ENCODE results near the gene ARHGAP10.

The ARHGAP10 gene, protein sequence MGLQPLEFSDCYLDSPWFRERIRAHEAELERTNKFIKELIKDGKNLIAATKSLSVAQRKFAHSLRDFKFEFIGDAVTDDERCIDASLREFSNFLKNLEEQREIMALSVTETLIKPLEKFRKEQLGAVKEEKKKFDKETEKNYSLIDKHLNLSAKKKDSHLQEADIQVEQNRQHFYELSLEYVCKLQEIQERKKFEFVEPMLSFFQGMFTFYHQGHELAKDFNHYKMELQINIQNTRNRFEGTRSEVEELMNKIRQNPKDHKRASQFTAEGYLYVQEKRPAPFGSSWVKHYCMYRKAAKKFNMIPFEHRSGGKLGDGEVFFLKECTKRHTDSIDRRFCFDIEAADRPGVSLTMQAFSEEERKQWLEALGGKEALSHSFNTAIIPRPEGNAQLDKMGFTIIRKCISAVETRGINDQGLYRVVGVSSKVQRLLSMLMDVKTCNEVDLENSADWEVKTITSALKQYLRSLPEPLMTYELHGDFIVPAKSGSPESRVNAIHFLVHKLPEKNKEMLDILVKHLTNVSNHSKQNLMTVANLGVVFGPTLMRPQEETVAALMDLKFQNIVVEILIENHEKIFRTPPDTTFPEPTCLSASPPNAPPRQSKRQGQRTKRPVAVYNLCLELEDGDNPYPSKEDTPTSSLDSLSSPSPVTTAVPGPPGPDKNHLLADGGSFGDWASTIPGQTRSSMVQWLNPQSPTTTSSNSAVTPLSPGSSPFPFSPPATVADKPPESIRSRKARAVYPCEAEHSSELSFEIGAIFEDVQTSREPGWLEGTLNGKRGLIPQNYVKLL

DNA sequence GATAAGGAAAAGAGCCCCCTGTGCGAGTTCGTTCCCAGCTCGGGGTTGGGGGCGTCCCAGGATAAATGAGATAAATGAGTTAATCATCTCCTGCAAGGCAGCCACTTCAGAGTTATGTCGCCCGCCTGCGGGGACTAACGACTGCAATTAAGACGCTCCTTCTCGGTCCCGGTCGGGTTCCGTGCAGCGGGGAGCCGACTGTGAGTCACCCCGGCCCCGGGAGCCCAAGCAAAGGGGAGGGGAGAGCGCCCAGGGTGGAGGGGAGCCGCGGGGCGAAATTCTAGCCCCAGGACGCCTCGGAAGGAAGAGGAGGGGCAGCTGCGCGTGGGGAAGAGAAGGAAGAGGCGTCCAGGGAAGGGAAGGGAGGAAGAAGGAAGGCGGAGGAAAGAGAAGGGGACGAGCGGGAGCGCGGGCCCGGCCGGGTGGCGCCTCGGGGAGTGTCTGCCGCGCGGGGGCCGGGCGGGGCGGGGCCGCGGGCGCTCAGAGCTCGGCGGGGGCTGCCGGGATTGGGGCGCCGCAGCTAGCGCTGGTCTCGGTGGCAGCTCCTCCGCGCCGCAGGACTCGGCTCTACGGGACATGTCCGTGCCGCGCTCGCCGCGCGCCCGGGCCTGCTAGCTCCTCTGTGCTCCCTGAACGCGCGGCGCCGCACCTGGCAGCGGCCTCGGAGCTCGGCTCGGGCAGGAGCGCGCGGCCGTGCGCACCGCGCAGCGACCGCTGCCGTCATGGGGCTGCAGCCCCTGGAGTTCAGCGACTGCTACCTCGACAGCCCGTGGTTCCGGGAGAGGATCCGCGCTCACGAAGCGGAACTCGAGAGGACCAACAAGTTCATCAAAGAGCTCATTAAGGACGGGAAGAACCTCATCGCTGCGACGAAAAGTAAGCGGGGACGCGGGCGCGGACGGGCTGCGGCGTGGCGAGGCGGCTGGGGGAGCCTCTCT, at the start of gene ARHGAP10:
TSS of gene ARHGAP10 (plus strand) at position 509 of the 938 bp plus-strand sequence. CDS start at position 723, 214 bp downstream.
- peak; percentile 42 to 61 (median 52) for DNase-seq (ENCODE audit: low read depth in 2 of 3, low spot score in 1 of 3)

DNA sequence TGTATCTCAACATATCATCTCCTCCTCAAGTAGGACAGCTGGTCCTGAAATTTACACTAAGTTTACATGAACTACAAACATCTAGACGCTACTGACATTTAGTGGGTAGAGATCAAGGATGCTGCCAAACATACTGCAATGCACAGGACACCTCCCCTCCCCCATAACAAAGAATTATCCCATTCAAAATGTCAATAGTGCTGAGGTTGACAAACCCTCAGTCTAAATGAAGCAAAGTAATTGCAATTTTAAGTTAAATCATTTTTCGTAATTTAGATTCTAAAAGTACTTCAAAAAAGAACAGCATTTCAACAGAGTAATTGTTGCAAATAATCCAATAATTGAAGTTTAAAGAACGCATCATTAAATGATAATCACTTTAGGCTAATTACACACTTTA, 49.1 kb upstream of the ARHGAP10 start:
- DNase-seq (ENCODE audit: low read depth in 2 of 3, low spot score in 1 of 3) = no peak

DNA sequence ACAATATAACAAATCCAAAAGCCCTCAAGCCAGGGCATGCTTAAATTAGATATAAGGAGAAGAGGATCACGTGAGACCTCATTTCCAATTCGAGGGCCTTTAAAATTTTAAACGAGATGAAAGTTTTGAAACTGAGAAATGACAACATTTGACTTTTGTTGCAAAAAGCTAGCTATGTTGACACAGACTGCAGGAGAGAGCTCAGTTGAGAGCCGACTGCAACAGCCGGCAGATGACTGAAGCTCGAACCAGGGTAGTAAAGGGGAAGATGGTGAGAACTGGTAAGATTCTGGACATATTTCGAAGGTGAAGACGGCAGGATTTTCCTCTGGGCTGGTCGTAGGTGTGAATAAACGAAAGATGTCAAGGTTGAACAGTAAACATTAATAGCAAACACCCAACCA, 48.7 kb upstream of the ARHGAP10 start:
- peak in 1 of 3 donors; percentile 8 for DNase-seq (ENCODE audit: low read depth in 2 of 3, low spot score in 1 of 3)

DNA sequence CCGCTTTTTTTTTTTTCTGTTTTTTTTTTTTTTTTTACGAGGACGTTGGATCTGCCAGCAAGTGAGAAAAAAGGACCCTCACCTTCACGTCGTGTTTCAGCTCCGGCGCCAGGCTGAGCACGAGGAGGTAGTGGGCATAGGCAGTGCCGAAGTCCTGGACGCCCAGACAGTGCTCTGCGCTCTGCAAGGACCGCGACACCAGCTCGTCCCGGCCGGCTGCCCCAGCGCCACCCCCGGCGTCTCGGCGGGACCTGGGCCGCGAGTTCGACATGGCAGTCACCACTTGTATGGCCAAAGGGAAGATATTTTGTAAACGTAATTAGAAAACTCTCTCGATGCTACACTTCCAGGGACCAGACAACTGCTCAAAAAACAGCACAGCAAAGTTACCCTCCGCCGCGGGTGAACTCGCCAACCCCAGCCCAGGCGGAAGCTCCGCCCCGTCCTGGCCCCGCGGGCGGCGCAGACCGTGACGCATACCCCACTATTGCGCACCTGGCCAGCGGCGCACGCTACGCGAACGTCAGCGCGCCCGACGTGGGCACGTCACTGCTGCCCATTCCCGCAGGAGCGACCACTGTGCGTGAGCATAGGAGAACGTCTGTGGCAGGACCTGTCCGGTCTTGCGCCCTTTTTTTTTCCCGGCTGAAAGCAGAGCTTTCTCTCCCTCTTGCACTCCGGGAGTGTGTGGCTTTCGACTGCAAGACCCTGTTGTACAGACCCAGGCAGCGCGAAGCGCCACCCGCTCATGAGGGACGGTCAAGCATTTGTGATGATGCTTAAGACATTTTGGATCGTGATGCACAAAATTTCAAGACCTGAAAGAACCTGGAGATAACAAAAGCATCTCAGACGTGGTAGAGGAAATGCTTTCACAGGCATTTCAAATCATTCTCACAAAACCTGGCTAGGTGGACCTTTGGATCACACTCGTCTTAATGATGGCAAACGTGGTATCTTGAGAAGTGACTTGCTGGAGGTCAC, 47.9 kb upstream of the ARHGAP10 start, which contains the start of gene PRMT9:
TSS of gene PRMT9 (minus strand) at position 447 of the 984 bp plus-strand sequence. CDS start at position 271, 176 bp downstream.
- DNase-seq (ENCODE audit: low read depth in 2 of 3, low spot score in 1 of 3) = peak; percentile 74 to 87 (median 84)

DNA sequence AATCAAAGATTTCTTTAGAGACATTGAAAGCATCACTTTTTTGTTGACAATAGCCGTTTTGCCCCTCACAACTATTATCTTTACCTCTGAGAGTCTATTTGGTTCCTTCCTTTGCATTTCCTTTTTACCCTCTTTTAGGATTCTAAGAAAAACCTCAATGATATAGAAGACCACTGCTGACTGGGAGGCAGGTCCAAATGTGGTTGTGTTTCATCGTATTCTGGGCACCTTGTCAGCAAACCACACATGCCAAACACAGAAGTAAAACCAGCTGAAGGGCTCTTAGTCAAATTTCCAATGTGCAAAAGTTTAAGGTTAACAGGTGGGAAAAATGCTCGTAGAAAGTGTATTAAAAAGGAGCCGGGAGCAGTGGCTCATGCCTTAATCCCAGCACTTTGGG, 42.8 kb upstream of the ARHGAP10 start:
- no peak for DNase-seq (ENCODE audit: low read depth in 2 of 3, low spot score in 1 of 3)

DNA sequence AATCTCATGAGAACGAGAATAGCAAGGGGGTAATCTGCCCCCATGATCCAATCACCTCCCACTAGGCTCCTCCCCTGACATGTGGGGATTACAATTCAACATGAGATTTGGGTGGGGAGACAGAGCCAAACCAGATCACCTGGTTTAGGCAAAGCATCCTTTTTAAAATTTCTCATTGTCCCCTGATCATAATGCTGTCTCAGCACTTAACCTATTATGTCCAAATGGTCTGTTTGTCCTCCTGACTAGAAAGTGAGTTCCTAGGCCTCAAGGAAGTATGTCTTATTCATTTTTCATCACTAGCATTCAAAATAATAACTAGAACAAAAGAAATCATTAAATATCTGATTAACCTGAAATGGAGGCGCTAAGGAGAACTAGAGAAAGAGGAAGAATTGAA, 40.1 kb upstream of the ARHGAP10 start:
- no peak for DNase-seq (ENCODE audit: low read depth in 2 of 3, low spot score in 1 of 3)

DNA sequence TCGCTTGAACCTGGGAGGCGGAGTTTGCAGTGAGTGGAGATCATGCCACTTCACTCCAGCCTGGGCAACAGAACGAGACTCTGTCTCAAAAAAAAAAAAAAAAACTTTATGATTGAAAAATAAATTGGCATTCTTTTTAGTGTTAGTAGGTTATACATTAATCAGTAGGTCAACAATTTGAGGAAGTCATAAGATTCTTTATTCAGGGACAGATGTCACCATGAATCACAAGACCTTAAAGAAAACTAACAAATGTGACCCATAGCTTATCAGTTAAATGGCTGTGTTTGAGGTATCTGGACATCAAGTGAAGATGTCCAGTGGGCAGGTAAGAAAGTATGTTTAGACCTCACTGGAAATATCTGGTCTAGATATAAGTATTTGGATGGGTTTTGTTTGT, 38.7 kb upstream of the ARHGAP10 start:
- no peak for DNase-seq (ENCODE audit: low read depth in 2 of 3, low spot score in 1 of 3)

DNA sequence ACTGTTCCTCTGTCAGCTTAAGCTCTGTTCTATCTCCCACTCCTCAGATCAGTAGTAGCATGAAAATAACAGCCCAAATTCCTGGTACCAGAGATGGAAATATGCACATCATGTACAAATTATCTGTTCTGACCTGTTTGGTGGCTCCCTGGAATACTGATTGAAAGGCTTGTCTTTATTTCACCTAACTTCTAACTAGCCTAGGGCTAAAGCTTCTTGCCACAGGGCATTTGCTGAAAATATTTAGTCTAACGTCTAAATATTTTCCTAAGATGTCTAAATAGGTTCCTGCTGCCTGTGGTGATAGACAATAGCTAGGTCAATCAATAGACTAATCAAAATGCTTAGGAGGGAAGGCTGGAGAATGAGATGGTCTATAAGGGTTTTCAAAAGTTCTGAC, 35.0 kb upstream of the ARHGAP10 start:
- DNase-seq (ENCODE audit: low read depth in 2 of 3, low spot score in 1 of 3) = no peak

DNA sequence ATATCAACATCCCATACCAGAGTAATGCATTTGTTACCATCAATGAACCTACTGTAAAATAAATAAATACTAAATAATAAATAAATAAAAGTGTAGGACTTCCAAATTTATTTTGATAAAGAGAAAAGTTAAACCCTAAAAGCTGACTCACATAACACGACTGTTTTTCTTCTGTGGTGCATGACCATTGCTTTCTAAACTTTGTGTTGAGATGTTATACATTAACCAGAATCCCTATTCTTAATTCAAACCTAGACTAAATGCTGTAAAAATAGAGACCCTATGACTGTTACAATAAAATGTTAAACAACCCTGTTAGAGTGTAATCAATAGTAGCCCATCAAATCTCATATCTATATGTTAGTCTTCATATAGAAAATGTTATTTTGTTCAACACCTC, 27.0 kb upstream of the ARHGAP10 start:
- no peak for DNase-seq (ENCODE audit: low read depth in 2 of 3, low spot score in 1 of 3)

DNA sequence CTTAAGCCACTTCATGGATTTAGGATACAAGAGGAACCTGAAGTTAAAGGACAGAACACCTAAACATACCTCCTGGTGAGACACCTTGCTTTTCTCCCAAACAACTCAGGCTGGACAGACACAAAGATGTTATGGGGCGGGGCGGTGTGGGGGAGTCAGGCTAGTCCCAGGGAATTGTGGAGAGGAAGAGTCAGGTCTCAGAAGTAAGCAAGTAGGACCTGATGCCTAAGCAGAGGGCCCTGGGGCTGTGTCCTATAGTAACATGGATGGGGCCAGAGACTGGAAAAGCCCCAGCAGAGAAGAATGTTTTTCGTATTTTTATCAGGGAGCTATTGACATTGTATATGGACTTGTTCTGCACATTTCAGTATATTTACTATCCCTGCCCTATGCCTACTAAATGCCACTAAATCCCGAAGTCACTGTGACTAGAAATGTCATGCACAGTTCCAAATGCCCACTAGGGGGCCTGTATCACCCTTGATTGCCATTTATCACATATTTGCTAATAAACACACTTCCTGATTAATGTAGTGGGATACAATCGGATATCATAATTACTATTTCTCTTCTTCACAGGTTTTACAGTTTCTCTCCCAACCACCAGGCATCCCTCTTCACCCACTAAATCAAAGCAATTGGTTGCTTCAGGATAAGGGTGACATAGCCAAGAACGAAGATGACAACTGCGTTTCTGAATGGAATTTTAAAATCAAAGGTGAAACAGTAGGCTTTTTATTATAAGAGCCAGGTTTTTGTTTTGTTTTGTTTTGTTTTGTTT, 23.8 kb upstream of the ARHGAP10 start:
- peak in 1 of 3 donors; percentile 30 for DNase-seq (ENCODE audit: low read depth in 2 of 3, low spot score in 1 of 3)

DNA sequence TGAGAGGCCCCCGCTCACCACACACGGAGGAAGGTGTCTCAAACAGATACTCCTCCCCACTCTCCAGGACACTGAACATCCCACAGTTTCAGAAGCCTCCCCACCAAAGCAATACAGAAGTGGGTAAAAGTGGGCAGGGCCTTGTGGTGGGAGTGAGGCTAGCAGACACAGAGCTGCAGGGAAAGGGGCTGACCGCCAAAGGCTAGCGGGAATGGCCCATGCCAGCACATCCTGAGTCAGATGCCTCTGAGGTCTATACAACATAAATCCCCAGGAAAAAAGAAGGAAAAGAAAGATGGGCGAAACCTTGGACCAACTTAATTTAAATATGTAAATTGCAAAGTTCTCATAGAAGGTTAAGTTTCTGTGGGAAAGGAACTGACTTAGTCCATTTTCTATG, 21.9 kb upstream of the ARHGAP10 start:
- no peak for DNase-seq (ENCODE audit: low read depth in 2 of 3, low spot score in 1 of 3)

DNA sequence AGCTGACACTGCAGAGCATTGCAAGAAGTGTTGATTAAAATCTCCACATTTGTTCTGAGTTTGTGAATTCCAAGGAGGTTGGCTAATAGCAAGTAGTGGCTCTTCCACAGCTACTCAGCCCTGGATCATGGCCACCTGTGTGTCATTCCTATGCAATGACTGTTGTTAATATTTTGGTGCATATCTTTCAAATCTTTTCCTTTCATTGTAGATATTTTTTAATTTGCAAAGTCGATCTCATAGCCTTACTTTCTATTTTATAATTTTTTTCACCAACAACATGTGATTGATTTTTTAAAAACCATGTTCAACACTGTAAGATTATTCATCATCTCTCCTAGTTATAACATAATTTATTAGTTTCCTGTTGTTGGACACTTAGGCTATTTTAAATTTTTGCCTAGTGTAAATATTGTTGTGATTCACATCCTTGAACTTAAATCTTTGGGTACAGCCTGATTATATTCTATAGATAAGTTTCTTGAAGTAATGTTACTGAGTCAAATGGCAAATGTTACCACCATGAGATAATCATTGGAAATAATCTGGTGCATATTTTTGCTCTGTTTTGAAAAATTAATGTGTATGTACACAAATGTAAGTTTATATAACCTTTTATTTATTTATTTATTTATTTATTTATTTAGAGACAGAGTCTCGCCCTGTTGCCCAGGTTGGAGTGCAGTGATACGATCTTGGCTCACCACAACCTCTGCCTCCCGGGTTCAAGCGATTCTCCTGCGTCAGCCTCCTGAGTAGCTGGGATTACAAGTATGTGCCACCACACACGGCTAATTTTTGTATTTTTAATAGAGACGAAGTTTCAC, 17.1 kb upstream of the ARHGAP10 start:
- DNase-seq (ENCODE audit: low read depth in 2 of 3, low spot score in 1 of 3) = no peak

DNA sequence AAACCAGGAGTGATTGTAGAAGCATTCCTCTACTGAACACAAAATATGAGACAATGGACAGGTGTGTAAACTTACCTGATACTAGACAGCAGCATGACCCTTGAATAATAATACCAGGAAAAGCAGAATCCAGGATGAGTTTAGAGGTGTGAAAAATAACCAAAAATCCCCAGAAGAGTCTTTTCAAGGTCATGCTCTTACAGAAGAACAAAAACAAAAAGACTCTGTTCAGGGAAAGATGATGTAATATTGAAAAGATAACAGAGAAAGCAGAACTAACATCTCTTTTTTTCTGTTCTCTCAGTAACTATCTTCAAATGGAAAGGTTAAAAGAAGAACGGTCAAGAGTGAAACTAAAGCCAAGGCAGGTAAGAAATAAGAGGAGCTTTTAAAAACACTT, 14.0 kb upstream of the ARHGAP10 start:
- no peak for DNase-seq (ENCODE audit: low read depth in 2 of 3, low spot score in 1 of 3)

DNA sequence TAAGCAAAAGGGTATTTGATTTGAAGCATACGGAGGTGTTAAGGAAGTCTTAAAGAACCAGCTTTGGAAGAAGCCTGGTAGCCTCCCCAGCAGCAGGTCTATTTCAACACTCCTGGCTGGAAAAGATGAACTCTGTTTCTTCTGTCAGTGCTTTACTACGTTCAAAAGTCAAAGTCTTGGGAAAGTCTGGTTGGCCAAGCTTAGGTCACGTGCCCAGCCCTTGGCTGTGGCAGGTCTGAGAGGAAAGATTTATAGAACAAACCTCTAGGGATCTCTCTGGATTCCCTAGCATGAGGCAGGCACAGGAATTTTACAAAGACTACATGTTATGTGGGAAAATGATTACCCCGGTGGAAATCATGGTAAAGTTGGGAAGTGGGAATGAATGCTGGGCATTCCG, 8.6 kb upstream of the ARHGAP10 start:
- DNase-seq (ENCODE audit: low read depth in 2 of 3, low spot score in 1 of 3) = no peak

DNA sequence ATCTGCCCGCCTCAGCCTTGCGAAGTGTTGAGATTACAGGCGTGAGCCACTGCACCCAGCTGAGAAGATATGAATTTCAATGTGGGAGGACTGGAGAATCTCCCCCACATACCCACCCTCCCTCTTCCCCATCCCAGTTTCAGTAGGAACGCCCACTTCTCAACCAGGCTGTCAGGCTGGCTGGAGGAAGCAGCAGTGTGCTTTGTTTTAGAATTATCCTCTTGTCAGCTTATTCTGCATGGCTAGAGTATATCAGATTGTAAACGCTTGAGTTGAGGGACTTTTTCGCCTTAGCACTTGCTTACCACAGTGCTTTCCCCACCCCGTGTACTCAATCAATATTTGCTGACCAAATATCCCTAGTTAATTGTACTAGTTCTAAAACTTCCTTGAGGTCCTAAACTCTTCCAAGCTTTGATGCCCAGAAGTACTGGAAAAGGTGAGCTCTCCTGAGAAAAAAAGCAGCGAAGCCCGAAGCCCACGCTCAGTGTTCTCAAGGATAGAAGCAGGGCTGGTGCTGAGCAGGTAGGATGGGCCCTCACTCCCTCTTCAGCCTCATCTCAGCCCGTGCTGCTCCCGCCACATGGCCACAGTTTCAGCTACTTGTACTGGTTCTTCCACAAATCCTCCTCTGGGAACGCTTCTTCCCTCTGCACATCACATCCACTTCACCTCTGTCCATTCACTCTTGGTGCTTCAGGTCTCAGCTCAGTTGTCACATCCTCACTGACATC, 7.3 kb upstream of the ARHGAP10 start:
- DNase-seq (ENCODE audit: low read depth in 2 of 3, low spot score in 1 of 3) = no peak

DNA sequence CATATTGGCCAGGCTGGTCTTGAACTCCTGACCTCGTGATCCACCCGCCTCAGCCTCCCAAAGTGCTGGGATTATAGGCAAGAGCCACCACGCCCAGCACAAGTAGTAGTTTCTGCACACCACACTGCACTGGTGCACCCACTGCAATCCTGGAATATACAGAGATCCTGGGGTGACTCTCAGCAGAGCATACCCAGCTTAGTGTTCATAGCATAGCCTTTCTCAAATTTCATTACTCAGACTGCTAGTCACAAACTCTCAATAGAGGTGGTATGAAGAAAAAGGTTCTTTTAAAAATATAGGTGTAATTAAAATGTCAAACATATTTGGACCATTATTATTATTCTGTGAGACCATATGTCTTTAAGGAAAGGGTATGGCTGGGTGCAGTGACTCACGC, 6.2 kb upstream of the ARHGAP10 start:
- DNase-seq (ENCODE audit: low read depth in 2 of 3, low spot score in 1 of 3) = no peak

DNA sequence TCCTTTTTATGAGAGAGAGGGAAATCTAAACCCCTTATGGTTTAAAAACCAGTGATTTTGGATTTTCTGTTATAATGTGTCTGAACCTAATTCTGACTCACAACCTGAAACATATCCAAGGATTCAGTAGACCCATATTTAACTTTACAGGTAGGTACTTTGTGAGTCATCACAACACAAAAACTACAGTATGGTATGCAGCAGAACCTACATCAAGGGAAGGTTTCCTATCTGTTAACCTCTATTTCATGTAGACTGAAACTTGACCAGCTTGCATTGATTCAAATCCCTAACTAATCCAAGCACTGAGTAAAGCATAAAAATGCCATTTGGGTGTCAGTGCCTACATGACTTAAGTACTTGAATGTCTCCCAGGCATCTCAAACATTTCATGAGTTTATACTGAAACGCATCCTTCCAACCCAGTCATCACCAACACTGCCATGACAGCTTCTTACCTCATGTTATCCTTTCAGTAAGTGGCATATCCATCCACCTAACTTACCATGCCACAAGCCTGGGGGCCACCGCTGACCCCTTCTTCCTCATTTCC, 4.3 kb upstream of the ARHGAP10 start:
- DNase-seq (ENCODE audit: low read depth in 2 of 3, low spot score in 1 of 3) = no peak

All from stimulated activated CD4-positive, alpha-beta T cell treated with anti-CD3 and anti-CD28 coated beads, Interleukin-12 subunit alpha, Interleukin-12 subunit beta, amount 100 ng/mL, for 48 hours (primary cell).